AG10803 (cell line): ENCODE results near the gene CIB4.
"Not testable (repeated sequence)": the region's sequence is repeated elsewhere in the genome, so short reads cannot be mapped to it uniquely, and the experiment has no call there.

Experiments used
- DNase-seq: peaks from one replicate; pipeline ENCODE4 v3.0.0; 2010; ENCODE audit warnings: low read depth
- H3K4me3 ChIP-seq: 2 replicates; pipeline ENCODE4 v1.5.1; 2011; ENCODE audit warnings: mild to moderate bottlenecking, low read length, control low read depth
- TF ChIP-seq, protein P1 (sequence below): conservative IDR thresholded peaks from 2 replicates; pipeline ENCODE4 v1.5.1; 2011; ENCODE audit warnings: mild to moderate bottlenecking, low read length, control low read depth, inconsistent platforms

Gene CIB4

DNA sequence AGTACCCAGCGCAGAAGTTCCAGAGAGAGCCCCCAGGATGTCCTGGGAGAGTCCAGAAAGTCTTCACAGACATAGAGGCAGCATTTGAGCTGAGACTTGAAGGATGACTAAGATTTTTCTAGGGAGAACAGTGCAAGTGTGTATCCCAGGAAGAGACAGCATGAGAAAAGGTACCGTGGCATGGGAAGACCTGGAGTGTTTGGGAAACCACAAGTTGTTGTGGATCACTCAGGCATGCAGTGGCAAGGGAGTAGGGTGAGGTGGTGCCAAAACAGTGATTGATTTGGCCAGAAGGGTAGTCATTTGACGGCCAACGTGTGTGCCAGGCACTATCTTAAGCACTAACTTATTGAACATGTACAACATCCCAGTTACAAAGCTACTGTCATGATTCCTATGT lies 26.9 kb upstream of the CIB4 start:
- TF ChIP-seq, protein P1, sequence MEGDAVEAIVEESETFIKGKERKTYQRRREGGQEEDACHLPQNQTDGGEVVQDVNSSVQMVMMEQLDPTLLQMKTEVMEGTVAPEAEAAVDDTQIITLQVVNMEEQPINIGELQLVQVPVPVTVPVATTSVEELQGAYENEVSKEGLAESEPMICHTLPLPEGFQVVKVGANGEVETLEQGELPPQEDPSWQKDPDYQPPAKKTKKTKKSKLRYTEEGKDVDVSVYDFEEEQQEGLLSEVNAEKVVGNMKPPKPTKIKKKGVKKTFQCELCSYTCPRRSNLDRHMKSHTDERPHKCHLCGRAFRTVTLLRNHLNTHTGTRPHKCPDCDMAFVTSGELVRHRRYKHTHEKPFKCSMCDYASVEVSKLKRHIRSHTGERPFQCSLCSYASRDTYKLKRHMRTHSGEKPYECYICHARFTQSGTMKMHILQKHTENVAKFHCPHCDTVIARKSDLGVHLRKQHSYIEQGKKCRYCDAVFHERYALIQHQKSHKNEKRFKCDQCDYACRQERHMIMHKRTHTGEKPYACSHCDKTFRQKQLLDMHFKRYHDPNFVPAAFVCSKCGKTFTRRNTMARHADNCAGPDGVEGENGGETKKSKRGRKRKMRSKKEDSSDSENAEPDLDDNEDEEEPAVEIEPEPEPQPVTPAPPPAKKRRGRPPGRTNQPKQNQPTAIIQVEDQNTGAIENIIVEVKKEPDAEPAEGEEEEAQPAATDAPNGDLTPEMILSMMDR = no peak
- no peak overlapping the region for H3K4me3 ChIP-seq

DNA sequence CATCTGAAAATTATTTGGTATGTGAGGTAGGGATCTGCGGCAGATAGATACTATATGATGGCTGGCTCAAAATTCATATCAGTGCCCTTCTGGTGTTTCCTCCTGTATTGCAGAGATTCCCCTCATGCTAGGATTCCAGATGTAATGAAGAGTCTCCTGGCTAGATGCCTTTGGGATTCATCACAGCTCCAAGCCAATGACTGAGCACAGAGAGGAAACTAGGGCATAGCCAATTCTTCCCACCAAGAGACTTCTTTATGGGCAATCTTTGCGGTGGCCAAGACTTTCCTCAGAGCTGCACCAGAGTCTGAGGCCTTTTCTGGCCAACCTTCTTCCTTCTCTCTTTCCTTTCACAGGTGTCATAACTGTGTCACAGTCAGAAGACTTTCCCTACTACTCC lies 25.5 kb upstream of the CIB4 start:
- DNase-seq = no peak
- no peak overlapping the region for H3K4me3 ChIP-seq
- TF ChIP-seq, protein P1 = no peak

More for the DNA sequence above, 26.9 kb upstream of the CIB4 start:
- no peak for DNase-seq

DNA sequence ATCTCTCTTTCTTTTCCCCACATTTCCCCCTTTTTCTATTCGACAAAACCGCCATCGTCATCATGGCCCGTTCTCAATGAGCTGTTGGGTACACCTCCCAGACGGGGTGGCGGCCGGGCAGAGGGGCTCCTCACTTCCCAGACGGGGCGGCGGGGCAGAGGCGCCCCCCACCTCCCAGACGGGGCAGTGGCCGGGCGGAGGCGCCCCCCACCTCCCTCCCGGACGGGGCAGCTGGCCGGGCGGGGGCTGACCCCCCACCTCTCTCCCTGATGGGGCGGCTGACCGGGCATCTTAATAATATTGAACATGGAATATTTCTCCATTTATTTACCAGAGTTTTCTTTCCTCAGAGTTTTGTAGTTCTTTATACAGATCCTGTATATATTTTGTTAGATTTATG lies 24.1 kb upstream of the CIB4 start:
- H3K4me3 ChIP-seq, DNase-seq: not testable (repeated sequence)

DNA sequence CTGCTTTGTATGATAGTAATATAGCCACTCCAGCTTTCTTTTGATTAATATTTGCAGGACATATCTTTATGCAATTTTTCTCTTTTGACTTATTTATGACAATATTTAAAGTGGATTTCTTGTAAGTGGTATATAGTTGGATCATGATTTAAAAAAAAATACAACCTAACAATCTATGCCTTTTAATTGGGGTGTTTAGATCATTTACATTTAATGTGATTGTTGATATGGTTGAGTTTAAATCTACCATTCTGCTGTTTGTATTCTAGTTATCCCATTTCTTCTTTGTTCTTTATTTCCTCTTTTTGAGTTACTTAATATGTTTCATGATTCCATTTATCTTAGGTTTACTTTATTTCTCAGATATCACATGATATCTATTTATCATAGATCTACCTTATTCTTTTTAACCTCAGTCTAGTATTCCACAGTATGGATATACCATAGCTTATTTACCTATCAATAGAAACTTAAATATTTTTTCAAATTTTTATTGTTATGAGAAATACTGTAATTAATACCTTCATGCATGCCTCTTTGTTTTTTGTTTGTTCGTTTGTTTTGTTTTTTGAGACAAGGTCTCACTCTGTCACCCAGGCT lies 19.3 kb upstream of the CIB4 start:
- DNase-seq = no peak
- TF ChIP-seq, protein P1 = no peak
- H3K4me3 ChIP-seq = no peak overlapping the region

DNA sequence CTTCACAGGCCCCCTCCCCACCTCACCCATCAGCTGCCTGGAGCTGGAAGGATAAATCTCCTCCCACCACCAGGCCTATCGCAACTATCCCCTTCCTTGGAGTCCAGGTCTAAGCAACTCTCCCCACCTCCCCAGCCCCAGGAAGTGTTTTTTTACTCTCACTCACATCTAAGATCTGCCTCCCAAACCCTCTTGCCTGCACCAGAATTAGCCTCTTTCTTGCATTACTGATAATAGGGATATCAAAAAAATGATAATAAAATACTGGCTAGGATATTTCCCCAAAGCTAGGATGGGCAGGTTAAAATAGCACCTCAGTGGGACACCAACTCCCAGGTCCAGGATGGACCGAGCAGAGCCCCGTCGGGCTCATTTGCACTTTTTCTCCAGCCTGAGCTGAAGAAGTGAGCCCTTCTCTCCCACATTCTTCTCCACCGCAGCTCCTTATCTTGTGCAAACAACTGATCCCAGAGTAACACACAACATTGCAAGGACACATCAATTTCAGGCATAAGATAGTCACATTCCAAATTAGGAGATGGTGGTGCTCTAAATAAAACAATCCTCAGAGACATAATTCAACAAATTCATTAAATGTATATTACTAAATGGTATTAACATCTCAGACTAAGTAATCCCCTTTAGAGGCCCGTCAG lies 17.7 kb upstream of the CIB4 start:
- no peak overlapping the region for H3K4me3 ChIP-seq
- no peak for DNase-seq

DNA sequence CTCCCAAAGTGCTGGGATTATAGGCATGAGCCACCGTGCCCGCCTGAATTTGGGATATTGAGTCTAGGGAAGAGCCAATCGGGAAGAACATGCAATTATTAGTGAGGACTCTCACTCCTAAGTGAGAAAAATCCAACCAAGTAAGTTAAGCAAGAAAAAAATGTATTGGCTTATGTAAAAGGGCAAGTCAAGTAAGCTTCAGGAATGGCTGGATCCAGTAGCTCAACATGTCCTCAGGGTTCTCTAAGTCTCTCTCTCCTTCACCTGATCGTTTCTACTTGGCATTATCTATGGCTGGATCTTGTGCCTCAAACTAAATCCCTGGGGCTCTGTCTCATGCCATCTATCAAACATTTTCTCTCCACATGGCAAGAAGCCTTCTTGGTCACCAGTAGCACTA lies 16.1 kb upstream of the CIB4 start:
- TF ChIP-seq, protein P1 = no peak
- no peak for DNase-seq
- H3K4me3 ChIP-seq = no peak overlapping the region

More for the DNA sequence above, 17.7 kb upstream of the CIB4 start:
- TF ChIP-seq, protein P1 = no peak

DNA sequence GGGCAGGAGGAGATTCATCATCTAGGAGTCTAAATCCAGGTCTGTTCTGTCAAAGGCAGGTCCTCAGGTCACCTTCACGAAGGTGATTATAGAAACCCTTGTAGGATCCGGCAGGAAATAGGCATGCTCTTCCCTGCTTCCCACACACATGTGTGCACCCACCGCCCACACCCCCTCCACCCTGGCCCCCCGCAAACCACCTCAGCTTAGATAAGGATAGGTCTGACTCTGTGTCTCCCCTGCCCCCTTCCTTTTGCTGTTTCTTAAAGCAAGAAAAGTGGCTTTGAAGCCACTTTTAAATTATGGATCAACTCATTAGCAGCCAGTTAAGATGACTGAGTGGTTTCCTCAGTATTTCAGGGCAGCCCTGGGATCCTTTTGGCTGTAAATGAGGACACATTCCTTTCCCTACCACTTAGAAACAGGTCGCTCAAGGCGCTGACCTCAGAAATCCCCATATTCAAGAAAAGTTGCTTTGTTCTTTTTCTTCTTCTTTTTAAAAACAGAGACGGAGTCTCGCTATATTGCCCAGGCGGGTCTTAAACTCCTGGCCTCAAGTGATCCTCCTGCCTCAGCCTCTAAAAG lies 14.5 kb upstream of the CIB4 start:
- TF ChIP-seq, protein P1 = no peak
- H3K4me3 ChIP-seq = no peak overlapping the region
- DNase-seq = no peak

DNA sequence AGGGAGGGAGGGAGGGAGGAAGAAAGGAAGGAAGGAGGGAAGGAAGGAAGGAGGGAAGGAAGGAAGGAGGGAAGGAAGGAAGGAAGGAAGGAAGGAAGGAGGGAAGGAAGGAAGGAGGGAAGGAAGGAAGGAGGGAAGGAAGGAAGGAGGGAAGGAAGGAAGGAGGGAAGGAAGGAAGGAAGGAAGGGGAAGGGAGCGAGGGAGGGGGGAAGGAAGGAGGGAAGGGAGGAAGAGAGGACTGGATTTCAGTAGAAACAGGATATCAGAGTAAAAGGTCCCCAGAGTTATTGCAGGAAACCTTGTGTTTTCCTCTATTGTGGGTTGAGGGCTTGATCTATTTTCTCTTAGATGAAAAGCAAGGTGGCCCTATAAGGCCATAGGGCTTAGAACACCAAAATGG lies 14.0 kb upstream of the CIB4 start:
- not testable (repeated sequence) for H3K4me3 ChIP-seq, DNase-seq
